HUDEP-2 (cell line): ENCODE data around the gene ZRANB1.
A peak's percentile ranks its signal among the peaks of the same experiment; 100 is the strongest.
"Not testable (repeated sequence)": the region's sequence is repeated elsewhere in the genome, so short reads cannot be mapped to it uniquely, and the experiment has no call there.

Experiments used
- DNase-seq, 76 experiments: peaks; one replicate each; lab custom pipeline; 2025; ENCODE audit not compliant: unreplicated experiment in 76 of 76; lab: John Stamatoyannopoulos, UW

Gene ZRANB1

DNA sequence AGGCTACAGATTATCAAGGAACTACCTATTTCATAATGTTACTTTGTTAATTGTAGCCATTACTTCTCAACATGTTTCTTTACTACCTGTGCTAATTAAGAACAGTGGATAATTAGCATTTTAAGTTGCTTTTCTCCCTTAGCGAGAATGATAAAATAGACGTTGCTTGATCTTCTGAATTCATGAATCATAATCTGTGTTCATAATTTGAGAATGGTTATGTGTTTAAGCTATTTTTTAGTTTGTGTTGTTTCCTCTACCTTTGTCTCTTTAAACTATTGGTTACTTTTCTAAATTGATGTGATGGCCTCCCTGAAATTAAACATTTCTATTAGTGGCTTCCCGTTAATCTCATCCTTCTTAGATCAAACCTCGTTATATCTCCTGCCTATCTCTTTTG is at the start of gene ZRANB1:
ZRANB1 (plus strand) TSS at position 301 of the 400 bp plus-strand sequence. CDS start 371 bp downstream, outside the sequence.
- DNase-seq, result no peak

DNA sequence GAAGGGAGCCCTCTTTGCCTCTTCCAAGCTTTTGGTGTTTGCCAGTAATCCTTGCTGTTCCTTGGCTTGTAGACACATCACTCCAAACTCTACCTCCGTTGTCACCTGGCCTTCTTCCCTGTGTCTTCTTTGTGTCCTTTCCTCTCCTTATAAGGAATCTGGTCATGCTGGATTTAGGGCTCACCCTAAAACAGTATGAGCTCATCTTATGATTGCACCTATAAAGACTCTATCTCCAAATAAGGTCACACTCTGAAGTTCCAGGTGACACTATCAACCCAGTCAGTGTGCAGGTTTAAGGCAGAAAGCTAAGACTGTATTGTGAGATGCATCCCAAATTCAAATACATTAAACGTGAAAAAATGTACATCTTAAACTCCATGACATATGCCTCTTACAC is 49.0 kb upstream of the ZRANB1 start:
- DNase-seq, result no peak

DNA sequence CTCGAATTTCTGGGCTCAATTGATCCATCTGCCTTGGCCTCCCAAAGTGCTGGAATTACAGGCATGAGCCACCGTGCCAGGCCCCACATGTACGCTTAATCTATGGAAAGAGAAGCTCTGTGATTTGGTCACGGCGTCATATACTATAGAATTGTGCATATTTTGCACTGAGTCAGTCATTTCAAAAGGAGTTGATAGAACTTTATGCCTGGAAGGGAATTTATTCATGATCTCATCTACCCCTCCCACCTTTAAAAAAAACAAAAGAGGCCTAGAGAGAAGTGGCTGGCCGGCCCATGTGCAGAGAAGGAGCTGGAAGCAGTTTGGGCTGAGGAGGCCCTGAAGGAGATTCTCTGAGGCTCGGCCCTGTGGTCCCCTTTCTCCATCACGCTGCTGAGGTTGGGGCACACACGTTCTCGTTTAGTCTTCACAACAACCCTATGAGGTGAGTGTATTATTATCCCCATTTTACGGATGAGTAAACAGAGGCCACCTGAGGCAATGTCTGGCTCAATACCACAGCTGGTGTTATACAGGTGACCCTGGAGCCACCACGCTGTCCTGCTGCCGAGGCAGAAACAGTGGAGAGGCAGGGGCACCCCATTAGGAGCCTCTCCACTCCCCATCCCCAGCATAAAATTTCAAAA is 47.2 kb upstream of the ZRANB1 start:
- no peak for DNase-seq

DNA sequence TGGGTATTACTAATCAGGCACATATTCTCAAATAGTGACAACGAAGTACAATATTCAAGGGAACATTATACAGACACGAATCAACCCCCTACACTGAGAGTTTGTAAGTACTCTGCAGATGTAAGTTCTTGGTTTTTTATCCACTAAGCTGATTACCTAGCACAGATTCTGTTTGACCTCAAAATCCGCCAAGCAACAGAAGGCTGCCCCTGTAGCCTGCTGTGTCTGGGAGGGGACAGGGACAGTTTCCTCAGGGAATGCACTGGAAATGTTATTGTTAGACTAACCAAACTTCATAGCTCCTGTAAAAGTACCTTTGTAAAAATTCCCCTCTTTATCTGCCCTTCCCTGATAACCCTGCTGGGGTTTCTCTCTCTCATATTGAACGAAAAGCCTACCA is 45.2 kb upstream of the ZRANB1 start:
- DNase-seq, result no peak

DNA sequence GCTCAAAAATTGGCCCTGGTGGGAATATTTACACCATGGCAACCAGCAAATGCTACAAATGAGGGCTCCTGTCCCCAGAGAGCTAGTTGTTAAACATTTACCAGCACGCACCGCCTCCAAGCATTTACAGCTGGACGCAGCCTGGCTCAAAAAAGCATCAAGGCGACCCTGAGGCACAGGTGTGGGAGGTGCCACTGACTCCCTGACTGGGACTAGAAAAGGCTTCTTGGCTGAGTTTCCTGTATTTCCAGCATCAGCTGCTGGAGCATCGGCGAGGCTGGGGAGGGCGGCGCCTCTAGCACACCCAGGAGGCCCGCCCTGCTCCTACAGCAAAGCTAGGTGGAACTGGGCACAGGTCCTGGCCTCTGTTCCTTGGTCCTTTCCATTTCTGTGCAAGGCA is 43.5 kb upstream of the ZRANB1 start:
- no peak for DNase-seq

DNA sequence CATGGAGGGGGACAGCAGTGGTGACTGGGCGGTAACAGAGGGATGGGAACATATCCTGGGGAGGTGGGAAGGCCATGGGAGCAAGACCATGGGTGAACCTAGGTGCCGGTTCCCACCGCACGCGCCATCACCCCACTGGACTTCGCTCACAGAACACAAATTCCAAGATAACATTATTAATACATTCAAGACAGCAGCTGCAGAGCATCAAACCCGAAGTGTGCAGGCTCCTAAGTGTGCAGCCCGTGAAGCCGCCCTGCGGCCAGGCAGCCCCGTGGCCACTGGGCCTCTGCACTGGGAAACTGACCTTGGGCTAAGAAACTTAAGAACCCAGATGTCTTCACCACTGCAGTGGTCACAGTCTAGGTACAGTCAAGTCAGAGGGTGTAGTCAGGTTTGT is 42.8 kb upstream of the ZRANB1 start:
- no peak for DNase-seq

DNA sequence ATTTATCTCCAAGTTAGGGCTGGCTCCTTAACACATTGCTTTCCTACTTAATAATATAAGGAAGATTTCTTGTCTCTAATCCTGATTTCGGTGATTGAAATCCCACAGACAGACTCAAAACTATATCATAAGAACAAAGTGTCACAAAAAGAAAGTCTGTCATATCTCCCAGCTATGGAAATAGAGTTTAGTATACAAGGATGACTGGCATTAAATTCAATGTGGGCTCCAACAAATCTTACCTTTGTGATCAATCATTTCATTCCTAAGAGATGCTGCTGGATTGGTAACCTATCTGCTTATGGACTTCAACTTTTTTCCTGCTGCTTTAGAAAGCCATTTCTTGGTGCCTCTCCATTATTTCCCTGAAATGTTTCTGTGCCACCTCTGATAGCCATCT is 39.5 kb upstream of the ZRANB1 start:
- no peak for DNase-seq

DNA sequence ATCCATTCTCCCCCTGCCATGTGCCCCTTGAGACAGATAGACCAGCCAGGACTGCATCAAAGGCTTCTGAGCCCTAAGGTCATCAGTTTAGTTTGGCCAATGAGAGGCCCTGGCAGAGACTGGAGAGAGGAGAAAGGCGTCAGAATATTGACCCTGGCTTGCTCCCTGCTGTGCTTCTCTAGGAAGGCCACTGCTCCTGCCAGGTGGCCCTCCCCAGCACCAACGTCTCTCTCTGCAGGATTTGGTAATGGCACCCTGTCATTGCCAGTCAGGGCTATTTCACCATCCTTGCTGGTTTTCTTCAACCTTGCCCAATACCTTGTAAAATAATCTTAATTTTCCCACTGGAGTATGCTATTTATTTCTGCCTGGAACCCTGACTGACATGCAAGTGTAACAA is 38.8 kb upstream of the ZRANB1 start:
- no peak for DNase-seq

DNA sequence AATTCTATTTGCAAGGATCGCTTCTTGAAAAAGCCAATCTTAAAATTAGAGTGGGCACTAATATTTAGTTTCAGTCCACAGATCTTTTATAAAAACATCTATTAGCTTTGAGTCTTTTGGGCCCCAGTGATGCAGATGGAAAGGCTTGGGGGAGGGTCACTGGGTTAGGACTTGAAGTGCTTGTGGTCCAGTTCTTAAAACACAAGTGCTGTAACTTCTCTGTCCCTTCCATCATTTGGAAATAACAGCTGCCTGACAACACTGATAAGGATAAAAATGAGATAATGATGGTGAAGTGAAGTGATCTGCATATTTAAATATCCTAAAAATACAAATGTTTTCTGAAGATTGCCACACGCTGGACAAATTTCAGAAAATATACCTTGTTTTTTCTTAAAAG is 37.1 kb upstream of the ZRANB1 start:
- DNase-seq, result no peak

DNA sequence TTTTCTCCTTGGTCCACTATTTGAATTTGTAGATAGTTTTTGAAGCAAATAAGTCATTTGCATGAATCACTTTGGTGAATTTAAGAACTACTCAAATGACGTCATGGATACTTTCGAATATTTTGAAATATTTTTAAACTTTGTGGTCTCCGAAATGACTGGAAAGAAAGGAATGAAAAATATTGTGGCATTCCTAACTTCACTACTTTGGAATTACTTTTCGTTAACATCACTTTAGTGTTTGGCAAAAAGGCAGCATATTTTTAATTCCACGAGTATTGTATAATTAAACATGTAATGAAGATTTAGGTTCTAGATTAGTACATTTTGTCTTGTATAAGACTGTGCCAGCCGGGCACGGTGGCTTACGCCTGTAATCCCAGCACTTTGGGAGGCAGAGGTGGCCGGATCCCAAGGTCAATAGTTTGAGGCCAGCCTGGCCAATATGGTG is 35.3 kb upstream of the ZRANB1 start:
- no peak for DNase-seq

DNA sequence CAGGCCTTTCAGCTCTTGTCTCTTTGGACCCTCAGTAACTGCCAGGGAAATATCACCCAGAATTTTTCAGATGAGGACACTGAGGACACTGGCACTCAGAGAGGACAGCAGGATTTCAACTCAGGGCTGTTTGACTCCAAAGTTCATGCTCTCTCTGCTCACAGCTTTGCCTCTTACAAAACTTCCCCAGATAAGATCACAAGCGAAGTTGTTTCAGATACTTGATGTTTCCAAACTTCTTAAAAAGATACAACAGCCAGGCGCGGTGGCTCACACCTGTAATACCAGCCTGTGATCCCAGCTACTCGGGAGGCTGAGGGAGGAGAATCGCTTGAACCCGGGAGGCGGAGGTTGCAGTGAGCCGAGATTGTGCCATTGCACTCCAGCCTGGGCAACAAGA is 32.4 kb upstream of the ZRANB1 start:
- DNase-seq, result no peak

DNA sequence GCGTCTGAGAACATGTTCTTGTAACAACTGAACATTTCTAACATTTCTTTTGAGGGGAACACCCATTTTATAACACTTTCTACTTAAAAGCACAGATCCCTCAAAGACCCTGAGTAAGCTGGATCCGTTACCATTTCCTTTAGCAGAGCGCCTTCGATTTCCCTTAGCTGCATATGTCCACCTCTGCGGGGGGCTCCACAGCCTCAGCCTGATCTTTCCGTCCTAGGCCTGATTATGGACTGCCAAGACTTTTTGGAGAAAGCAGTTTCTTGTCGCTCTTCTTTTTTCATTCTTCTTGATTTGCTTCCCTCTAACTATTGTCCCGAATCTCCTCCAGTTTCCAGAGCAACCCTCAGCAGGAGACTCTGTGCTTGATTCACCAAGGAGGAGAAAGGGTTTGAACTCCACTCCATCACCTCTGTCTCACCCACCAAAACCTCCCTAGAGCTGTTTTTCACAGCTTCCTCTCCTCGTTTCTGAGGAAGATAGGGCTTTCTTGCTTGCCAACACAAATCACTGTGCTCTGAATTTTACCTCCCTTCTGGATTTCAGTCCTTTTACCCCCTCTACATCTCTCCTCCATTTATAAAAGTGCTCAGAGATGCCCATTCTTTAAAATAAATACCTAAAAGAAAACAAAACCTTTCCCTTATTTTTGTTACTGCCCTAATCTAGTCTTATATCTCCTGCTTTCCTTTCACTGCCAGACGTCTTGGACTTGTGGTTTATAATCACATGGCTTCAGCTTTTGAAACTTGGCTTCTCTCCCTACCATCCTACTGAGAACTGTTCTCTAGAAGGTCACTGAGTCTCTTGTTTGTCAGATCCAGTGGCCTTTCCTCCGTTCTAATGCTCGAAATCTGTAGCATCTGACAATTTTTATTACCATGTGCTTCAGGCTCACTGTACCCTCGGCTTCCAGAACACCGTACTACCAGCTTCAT is 30.5 kb upstream of the ZRANB1 start:
- DNase-seq, result peak in 53 of 76 experiments; percentile 5 to 80 (median 47)

DNA sequence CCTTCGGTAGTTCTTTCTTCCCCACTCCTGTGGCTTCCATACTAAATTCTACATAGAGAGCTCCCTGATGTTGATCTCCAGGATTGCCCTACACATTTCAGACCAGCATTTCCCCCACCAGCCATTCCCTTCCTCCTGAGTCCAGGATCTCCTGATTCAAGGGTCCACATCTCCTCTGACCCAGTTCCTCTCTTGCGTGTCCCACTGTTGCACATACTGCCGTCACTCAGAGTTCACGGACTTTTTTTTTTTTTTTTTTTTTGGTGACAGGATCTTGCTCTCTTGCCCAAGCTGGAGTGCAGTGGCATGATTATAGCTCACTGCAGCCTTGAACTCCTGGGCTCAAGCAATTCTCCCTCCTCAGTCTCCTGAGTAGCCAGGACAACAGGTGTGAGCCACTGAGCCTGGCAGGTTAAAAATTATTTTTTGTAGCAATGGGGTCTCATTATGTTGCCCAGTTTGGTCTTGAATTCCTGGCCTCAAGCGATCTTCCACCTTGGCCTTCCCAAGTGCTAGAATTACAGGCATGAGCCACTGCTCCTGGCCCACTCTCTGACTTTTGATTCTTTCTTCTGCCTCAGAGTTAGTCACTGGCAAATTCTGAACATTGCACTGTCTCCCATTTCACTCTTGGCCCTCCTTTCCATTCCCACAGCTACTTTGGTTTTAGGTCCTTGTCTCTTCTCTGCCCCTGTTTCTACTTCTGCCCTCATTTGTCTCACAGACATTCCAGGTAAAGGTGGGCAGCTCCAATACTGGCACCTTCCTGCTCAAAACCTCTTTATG is 29.6 kb upstream of the ZRANB1 start:
- peak in 1 of 76 experiments; percentile 8 for DNase-seq

DNA sequence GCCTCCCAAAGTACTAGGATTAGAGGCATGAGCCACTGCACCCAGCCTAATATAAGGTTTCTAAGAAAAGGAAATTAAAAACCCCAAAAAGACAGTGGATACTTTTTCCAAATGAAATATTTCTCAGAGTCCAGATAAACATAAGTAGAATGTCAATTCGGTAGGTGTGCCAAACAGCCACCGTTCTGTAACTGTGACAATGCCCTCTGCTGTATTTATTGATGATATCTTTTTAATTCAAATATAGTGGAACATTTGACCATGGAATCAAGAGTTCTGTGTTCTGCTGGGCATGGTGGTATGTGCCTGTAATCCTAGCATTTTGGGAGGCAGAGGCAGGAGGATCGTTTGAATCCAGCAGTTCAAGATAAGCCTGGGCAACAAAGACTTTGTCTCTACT is 28.8 kb upstream of the ZRANB1 start:
- DNase-seq, result peak in 1 of 76 experiments; percentile 7

DNA sequence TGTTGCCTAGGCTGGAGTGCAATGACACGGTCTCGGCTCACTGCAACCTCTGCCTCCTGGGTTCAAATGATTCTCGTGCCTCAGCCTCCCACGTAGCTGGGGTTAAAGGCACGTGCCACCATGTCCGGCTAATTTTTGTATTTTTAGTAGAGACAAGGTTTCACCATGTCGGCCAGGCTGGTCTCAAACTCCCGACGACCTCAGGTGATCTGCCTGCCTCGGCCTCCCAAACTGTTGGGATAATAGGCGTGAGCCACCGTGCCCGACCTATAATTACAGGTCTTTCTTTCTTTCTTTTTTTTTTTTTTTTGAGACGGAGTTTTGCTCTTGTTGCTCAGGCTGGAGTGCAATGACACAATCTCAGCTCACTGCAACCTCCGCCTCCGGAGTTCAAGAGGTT is 27.5 kb upstream of the ZRANB1 start:
- not testable (repeated sequence) for DNase-seq

DNA sequence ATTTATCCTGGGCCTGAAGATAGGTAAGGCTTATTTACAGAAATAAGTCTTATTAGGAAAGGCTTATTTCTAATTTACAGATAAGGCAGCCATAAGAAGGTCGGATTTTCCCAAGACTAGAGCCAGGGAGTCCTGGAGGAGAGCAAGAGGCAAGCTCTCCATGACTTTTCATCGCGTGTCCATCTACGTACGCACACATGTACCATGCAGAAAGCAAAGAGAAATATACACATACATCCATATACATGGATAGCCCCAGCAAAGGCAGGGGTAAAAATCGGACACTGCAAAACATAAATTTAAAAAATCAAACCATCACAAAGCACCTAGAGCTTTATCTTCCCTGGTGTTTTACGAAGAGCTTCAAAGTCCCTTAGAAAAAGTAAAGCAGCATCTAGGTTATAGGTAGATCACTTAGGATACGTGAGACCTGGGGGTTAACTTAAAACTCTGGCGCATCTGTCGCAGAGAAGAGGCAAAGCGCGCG is 25.8 kb upstream of the ZRANB1 start:
- DNase-seq, result peak in 3 of 76 experiments; percentile 26 to 41 (median 38)

DNA sequence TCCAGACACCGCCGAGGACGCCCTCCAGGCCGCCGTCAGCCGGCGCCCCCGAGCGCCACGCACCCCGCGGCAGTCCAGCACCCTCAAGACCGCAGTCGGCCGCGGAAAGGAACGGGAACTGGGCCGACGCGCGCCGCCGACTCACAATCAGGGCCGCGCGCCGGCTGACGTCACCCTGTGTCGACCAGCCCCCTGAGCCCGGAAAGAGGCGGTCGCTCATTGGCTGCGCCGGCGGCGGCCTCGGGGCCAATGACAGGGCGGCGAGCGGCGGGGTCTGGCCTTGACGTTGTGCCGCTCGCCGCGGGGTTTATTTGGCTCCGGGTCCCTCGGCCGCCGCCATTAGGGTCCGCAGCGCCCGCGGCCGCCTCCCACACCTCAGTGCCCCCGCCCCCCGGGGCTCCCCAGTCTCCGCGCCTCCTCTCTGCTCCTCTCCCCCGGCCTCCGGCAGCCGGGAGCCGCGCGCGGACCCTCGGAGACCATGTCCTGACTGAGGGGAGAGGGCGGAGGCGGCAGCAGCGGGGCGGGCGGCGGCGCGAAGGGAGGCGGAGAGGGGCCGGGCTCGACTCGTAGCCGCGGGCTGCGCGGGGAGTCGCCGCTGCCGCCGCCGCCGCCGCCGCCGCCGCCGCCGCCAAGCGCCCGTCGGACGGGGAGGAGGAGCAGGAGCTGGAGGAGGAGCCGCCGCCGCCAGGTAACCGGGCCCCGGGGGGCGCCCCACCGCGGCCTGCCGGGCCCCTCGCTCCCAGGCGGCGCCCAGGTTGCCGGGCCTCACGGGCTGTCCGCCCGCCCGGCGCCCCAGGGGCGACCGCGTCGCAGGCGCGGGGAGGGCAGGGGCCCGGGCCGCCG is 25.1 kb upstream of the ZRANB1 start:
- peak in 75 of 76 experiments; percentile 37 to 97 (median 92) for DNase-seq

DNA sequence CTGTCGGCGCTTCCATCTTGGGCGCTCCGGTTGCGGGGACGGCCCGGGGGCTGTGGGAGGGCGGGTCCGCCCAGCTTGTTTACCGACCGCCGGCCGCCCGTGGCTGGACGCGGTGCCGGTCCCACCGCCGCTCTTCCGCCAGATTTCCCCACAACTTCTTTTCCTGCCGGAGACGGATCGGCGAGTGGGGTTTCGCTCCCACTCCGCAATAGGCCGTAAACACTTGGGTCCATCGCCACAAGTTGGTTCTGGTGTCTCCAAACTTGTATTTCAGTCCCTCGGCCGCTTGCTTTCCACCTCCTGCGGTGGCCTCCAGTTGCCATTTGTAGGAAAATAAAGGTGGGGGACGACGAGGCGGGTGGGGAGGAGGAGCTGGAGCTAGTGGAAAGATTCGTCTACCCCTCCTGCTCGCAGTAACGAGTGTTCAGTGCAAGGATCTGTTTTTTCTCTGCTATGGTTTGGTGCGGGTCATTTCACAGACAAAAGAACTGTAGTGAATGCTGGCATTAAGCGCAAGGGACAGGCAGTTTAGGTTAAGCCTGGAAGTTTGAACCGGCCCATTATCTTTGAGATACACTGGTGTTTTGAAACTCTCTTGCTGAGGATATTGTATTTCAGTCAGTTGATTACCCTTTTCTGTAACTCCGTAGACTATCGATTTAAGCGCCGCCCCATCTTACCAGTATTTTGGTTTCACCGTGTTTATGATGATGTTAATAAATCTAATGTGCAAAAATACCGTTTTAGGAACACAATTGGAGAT is 24.3 kb upstream of the ZRANB1 start:
- peak in 36 of 76 experiments; percentile 3 to 40 (median 18) for DNase-seq

DNA sequence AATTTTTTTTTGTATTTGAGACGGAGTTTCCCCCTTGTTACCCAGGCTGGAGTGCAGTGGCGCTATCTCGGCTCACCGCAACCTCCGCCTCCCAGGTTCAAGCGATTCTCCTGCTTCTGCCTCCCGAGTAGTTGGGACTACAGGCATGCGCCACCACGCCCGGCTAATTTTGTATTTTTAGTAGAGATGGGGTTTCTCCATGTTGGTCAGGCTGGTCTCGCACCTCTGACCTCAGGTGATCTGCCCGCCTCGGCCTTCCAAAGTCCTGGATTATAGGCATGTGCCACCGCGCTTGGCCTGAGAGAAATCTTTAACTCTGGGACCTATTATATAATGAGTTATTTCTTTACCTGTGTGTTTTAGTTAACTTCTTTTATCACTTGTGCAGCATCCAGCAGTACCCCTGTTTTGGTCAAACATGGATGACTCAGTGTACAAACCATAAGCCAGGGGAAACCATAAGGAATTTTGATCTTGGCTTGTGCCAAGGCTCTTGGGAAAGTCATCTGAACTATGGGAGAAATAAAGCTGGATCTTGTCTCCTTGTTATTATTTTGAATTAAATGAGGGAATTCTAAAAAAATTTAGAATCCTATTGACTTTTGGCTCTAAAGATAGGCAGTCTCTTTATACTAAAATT is 23.6 kb upstream of the ZRANB1 start:
- peak in 3 of 76 experiments; percentile 8 to 33 (median 24) for DNase-seq
